Keratinocyte (primary cell): ENCODE results near the gene TNFAIP3.

Experiments used
- EZH2 ChIP-seq: IDR thresholded peaks from one replicate; pipeline ENCODE4 v1.6.1; 2012; ENCODE audit warnings: inconsistent platforms, mild to moderate bottlenecking, low read length, moderate library complexity
- TF ChIP-seq, protein P1 (sequence below), 3 experiments: IDR thresholded peaks in 1 of 3; conservative IDR thresholded peaks in 1 of 3; optimal IDR thresholded peaks in 1 of 3; 2 replicates in 2 of 3; 3 replicates in 1 of 3; pipeline versions ENCODE3 to v1.5.1; 2011; ENCODE audit warnings: low read length in 3 of 3, mild to moderate bottlenecking in 3 of 3, moderate library complexity in 2 of 3, control low read depth in 1 of 3, inconsistent platforms in 1 of 3; ENCODE audit not compliant: insufficient read depth in 2 of 3; ENCODE audit errors: extremely low read depth in 1 of 3

DNA sequence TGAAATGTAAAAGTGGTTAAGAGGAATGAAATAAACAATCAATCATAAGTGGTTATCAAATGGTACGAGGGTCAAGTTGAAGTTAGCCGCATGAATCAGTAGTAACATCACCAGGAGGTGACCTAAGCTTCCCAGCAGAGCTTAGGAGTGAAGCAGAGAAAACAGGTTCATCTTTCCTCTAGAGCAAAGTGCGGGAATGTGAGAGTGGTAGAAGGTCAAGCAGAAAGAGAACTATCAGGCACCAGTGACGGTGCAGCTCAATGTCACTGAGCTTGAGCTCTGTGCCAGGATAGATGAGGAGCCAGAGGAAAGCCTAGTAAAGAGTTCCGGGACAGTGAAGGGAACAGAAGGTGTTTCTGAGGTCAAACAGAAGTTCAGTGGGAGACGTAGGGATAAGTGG lies 20.8 kb upstream of the TNFAIP3 start:
- TF ChIP-seq, protein P1, sequence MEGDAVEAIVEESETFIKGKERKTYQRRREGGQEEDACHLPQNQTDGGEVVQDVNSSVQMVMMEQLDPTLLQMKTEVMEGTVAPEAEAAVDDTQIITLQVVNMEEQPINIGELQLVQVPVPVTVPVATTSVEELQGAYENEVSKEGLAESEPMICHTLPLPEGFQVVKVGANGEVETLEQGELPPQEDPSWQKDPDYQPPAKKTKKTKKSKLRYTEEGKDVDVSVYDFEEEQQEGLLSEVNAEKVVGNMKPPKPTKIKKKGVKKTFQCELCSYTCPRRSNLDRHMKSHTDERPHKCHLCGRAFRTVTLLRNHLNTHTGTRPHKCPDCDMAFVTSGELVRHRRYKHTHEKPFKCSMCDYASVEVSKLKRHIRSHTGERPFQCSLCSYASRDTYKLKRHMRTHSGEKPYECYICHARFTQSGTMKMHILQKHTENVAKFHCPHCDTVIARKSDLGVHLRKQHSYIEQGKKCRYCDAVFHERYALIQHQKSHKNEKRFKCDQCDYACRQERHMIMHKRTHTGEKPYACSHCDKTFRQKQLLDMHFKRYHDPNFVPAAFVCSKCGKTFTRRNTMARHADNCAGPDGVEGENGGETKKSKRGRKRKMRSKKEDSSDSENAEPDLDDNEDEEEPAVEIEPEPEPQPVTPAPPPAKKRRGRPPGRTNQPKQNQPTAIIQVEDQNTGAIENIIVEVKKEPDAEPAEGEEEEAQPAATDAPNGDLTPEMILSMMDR (optimal IDR thresholded peaks at IDR 0.05 in 1 of 3, IDR thresholded peaks at IDR 0.05 in 1 of 3, conservative IDR thresholded peaks at IDR 0.05 in 1 of 3; ENCODE audit: extremely low read depth in 1 of 3, insufficient read depth in 2 of 3, low read length in 3 of 3) = no peak
- no peak for TF ChIP-seq EZH2
